COR-L47 (cell line): ENCODE data around the gene PLEKHH2.

ENCODE experiments used
- DNase-seq: peaks from one replicate; lab custom pipeline; 2025; lab: John Stamatoyannopoulos, UW

The PLEKHH2 gene

GRCh38 chr2:43812006-43812405 lies 174.9 kb downstream of the PLEKHH2 start:
- no peak for DNase-seq

- no peak for DNase-seq
Observed at GRCh38 chr2:43812947-43813346, 175.9 kb downstream of the PLEKHH2 start.

GRCh38 chr2:43814711-43815110 lies 177.7 kb downstream of the PLEKHH2 start:
- no peak for DNase-seq
